Measurements from ENCODE around the gene C4BPA. TPM values are rescaled to one million over a fixed set of nuclear protein-coding genes. Genes with fewer than 3 reads are reported as not detected.

The C4BPA gene
- total RNA-seq, 1 donor, result not detected

- no peak overlapping the region for H3K4me3 ChIP-seq (ENCODE audit: low read depth, low read length)
- TF ChIP-seq CTCF (IDR thresholded peaks at IDR 0.05; ENCODE audit: insufficient read depth, low read depth, low read length), result no peak
- DNase-seq (ENCODE audit: low read depth), result no peak
Measured at GRCh38 chr1:207151920-207152319, 47.9 kb downstream of the C4BPA start.

GRCh38 chr1:207152792-207153468, 48.9 kb downstream of the C4BPA start:
- no peak for TF ChIP-seq CTCF (IDR thresholded peaks at IDR 0.05; ENCODE audit: insufficient read depth, low read depth, low read length)
- no peak for DNase-seq (ENCODE audit: low read depth)
- no peak overlapping the region for H3K4me3 ChIP-seq (ENCODE audit: low read depth, low read length)

- H3K4me3 ChIP-seq (ENCODE audit: low read depth, low read length), result no peak overlapping the region
- no peak for TF ChIP-seq CTCF (IDR thresholded peaks at IDR 0.05; ENCODE audit: insufficient read depth, low read depth, low read length)
- no peak for DNase-seq (ENCODE audit: low read depth)
Measured at GRCh38 chr1:207155028-207155427, 51.0 kb downstream of the C4BPA start.

GRCh38 chr1:207156095-207156494, 52.1 kb downstream of the C4BPA start:
- H3K4me3 ChIP-seq (ENCODE audit: low read depth, low read length), result no peak overlapping the region
- no peak for DNase-seq (ENCODE audit: low read depth)
- TF ChIP-seq CTCF (IDR thresholded peaks at IDR 0.05; ENCODE audit: insufficient read depth, low read depth, low read length), result no peak

- DNase-seq (ENCODE audit: low read depth), result no peak
- TF ChIP-seq CTCF (IDR thresholded peaks at IDR 0.05; ENCODE audit: insufficient read depth, low read depth, low read length), result no peak
- no peak overlapping the region for H3K4me3 ChIP-seq (ENCODE audit: low read depth, low read length)
Measured at GRCh38 chr1:207156826-207157225, 52.8 kb downstream of the C4BPA start.

GRCh38 chr1:207164086-207164485, 60.1 kb downstream of the C4BPA start:
- no peak for DNase-seq (ENCODE audit: low read depth)
- no peak for TF ChIP-seq CTCF (IDR thresholded peaks at IDR 0.05; ENCODE audit: insufficient read depth, low read depth, low read length)
- no peak overlapping the region for H3K4me3 ChIP-seq (ENCODE audit: low read depth, low read length)

- no peak for DNase-seq (ENCODE audit: low read depth)
- TF ChIP-seq CTCF (IDR thresholded peaks at IDR 0.05; ENCODE audit: insufficient read depth, low read depth, low read length), result no peak
- no peak overlapping the region for H3K4me3 ChIP-seq (ENCODE audit: low read depth, low read length)
Measured at GRCh38 chr1:207172321-207172720, 68.3 kb downstream of the C4BPA start.

Data from fibroblast of villous mesenchyme (primary cell).